ENCODE results near the gene TNRC6C. TPM values are rescaled to one million over a fixed set of nuclear protein-coding genes. Genes with fewer than 3 reads are reported as not detected.

Gene TNRC6C
- total RNA-seq, 6 experiments from 2014 or later: 6.3 to 9.0 (median 7.5) TPM

- TF ChIP-seq CTCF (IDR thresholded peaks at IDR 0.05): no peak
- H3K4me1 Mint-ChIP-seq (ENCODE audit: low read depth): peaks cover 5% of the 10 kb centered on the region; the same call in 1 of the 2 replicates
Observed at GRCh38 chr17:78116411-78116810, 157.9 kb downstream of the TNRC6C start.

DNA sequence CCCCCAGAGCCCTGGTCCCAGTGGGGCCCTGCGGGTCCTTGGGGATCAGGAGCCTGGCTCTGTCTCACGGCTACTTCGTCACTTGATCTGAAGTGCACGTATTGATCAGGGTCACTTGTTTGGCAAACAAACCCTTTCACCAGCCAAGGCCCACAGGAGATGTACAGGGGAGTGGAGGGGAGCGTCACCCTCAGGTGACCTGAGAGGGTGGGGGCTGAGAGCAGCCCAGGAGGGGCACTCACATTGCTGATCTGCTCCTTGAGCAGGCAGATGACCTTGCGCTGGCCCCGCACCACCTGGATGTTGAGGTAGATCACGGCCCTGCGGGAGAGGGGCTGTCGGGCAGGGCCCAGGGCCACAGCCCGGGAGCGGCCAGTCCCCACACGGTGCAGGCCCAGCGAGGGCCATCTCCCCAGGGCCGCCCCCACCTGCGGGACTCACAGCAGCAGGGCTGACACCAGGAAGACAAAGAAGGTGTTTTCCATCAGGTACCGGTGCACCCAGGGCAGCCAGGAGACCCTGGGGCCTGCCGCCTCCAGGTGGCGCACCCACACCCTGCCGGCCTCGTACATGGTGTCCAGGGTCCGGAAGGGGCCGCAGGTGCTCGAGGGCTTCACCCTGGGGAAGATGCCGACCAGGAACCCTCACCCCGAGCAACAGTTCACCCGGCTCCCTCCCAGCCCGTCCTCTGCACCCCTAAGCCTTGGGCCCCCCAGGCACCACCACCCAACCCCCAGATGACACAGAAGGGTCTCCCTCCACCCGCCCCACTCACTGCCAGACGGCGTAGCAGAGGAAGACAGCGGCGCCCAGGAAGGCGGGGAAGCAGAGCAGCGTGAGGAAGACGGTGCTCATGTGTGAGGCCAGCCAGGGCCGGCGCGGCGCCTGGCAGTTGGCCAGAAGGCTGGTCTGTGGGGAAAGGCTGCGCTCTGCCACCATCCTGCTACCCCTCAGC is 158.8 kb downstream of the TNRC6C start:
- TF ChIP-seq CTCF (IDR thresholded peaks at IDR 0.05): peak; percentile 47
- H3K4me3 Mint-ChIP-seq: no peak overlapping the region
- peaks cover 9% of the 10 kb centered on the region for H3K27me3 Mint-ChIP-seq (ENCODE audit: insufficient read depth)

More at GRCh38 chr17:78116411-78116810, 157.9 kb downstream of the TNRC6C start:
- H3K27me3 Mint-ChIP-seq (ENCODE audit: insufficient read depth): peaks cover 9% of the 10 kb centered on the region
- H3K27ac Mint-ChIP-seq: no peak overlapping the region
- DNase-seq: no peak
- no peak overlapping the region for H3K4me3 Mint-ChIP-seq
- H3K36me3 Mint-ChIP-seq (ENCODE audit: low read depth): no peaks in the 10 kb centered on the region
- H3K9me3 Mint-ChIP-seq: no peaks in the 10 kb centered on the region

GRCh38 chr17:78118801-78119241 is 160.3 kb downstream of the TNRC6C start:
- no peak for DNase-seq
- H3K4me3 Mint-ChIP-seq: no peak overlapping the region
- no peak for TF ChIP-seq CTCF (IDR thresholded peaks at IDR 0.05)
- no peaks in the 10 kb centered on the region for H3K9me3 Mint-ChIP-seq
- no peaks in the 10 kb centered on the region for H3K4me1 Mint-ChIP-seq (ENCODE audit: low read depth)
- H3K27ac Mint-ChIP-seq: no peak overlapping the region
- no peaks in the 10 kb centered on the region for H3K36me3 Mint-ChIP-seq (ENCODE audit: low read depth)
- H3K27me3 Mint-ChIP-seq (ENCODE audit: insufficient read depth): peaks cover 9% of the 10 kb centered on the region

More for the DNA sequence above, 158.8 kb downstream of the TNRC6C start:
- DNase-seq: no peak
- Mint-ChIP-seq H3K27ac (no peak overlapping the region), H3K4me1 (ENCODE audit: low read depth) (peaks cover 4% of the 10 kb centered on the region; the same call in 1 of the 2 replicates), H3K9me3 (no peaks in the 10 kb centered on the region), H3K36me3 (ENCODE audit: low read depth) (no peaks in the 10 kb centered on the region)

GRCh38 chr17:78120537-78120936 is 162.0 kb downstream of the TNRC6C start:
- H3K27ac Mint-ChIP-seq: no peak overlapping the region
- DNase-seq: no peak
- no peak for TF ChIP-seq CTCF (IDR thresholded peaks at IDR 0.05)
- H3K27me3 Mint-ChIP-seq (ENCODE audit: insufficient read depth): peaks cover 6% of the 10 kb centered on the region
- no peaks in the 10 kb centered on the region for H3K36me3 Mint-ChIP-seq (ENCODE audit: low read depth)
- no peak overlapping the region for H3K4me3 Mint-ChIP-seq
- H3K9me3 Mint-ChIP-seq: no peaks in the 10 kb centered on the region
- H3K4me1 Mint-ChIP-seq (ENCODE audit: low read depth): no peaks in the 10 kb centered on the region

DNA sequence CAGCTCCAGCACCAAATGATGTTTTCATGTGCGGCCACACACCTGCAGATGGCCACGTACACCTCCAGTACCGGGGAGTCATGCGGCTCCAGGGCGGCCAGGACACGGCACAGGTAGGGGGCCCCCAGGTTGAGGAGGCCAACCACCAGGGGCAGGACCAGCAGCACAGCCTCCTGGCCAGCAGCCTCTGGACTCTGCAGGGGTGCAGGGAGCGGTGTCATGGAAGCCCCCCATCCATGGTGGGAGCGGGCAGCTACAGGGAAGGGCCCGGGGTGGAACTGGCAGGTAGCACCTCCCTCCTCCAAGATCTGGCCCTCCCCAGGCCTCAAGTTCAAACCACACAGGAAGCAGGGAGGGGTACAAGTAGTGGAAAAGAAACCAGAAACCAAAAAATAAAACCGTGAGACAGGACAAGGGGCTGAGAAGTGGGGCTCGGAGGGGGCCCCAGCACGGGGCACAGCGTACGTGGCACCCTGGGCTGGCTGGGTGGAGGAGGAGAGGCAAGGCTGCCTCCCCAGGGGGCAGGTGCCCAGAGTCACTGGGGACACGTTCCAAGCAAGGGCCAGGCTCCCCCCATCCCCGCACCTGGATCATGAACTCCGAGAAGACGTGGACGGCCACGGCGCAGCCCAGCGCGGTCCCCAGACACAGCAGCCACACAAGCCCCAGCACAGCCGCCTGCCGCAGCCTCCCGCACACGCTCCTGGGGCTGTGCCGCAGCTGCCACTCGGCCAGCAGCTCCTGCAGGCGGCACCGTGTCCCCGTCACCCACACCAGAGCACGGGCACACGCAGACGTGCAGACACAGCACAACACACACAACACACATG is 162.7 kb downstream of the TNRC6C start:
- TF ChIP-seq CTCF (IDR thresholded peaks at IDR 0.05): no peak
- H3K4me1 Mint-ChIP-seq (ENCODE audit: low read depth): no peaks in the 10 kb centered on the region
- H3K4me3 Mint-ChIP-seq: no peak overlapping the region
- no peaks in the 10 kb centered on the region for H3K36me3 Mint-ChIP-seq (ENCODE audit: low read depth)
- no peak overlapping the region for H3K27ac Mint-ChIP-seq
- DNase-seq: no peak
- peaks cover 6% of the 10 kb centered on the region for H3K27me3 Mint-ChIP-seq (ENCODE audit: insufficient read depth)
- no peaks in the 10 kb centered on the region for H3K9me3 Mint-ChIP-seq
